Dendritic cell treated with granulocyte-macrophage colony-stimulating factor and Interleukin-4, amounts not matched to agents 40 ng/mL and 50 ng/mL, for 4 days (primary cell): ENCODE measurements around the gene ZMYND12.

ENCODE experiments used
- H3K27ac Mint-ChIP-seq: one replicate; pipeline ENCODE4 v1.8.0; 2022; ENCODE audit warnings: mild to moderate bottlenecking, mixed read lengths
- H3K27me3 Mint-ChIP-seq: one replicate; pipeline ENCODE4 v1.8.0; 2022; ENCODE audit warnings: mild to moderate bottlenecking, mixed read lengths
- H3K36me3 Mint-ChIP-seq: one replicate; pipeline ENCODE4 v1.8.0; 2022; ENCODE audit warnings: low read depth, mixed read lengths
- H3K4me1 Mint-ChIP-seq: one replicate; pipeline ENCODE4 v1.8.0; 2022; ENCODE audit warnings: low read depth, mixed read lengths
- H3K4me3 Mint-ChIP-seq: one replicate; pipeline ENCODE4 v1.8.0; 2022; ENCODE audit warnings: mild to moderate bottlenecking, moderate library complexity, mixed read lengths
- H3K9me3 Mint-ChIP-seq: one replicate; pipeline ENCODE4 v1.8.0; 2022; ENCODE audit warnings: mixed read lengths
- intact Hi-C: fragments of 100-400 bp; cut with micrococcal nuclease; formaldehyde crosslinking; loops from one replicate; pipeline ENCODE4 v1.15.0; 2022

Gene ZMYND12

DNA sequence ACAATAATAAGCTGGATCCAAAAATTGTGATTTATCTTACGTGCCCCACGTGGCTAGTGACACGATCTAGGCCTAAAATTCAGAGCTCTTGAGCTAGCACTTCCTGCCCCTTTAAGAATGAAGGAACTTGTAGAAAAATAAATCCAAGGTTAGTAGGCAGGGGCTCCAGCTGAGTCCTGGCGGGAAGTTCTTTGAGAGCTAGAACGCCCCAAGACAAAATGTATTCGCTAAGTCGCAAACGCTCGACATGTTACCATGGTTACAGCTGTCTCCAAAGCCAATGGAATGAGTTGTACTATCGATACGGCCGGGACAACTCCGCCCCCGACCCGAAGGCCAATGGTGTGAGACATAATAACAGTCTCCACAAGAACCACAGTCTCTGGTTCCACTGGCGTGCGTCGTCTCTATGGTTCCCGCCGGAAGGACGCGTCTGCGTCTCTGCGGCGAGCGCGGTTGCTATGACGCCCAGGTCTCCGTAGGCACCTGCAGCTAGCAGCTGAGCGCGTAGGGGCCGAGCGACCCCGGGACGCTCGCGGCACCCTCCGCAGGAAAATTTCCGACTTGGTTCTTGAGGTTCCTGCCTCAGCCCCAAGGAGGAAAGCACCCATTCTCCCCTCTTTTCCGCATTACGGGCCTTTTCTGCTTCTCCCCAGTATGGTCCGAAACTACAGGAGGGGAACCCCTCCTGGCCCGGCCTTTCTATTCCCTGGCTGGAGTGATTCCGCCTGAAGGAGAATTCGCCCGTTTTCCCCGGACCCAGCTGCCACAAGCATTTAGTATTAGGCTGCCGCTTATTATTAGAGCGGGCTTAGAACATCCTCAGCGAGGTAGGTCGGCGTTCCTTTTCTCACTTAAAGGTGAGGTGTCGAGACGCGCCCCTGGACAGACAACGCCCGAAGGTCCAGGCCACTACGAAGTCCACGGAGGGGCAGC, 7.3 kb upstream of the ZMYND12 start, which contains the start of gene CCDC30:
CCDC30 (plus strand) TSS at position 459 of the 936 bp plus-strand sequence. CDS start 17,266 bp downstream, outside the sequence.
- H3K4me3 Mint-ChIP-seq, result peak within 1 kb of the TSS; percentile 84
- peaks cover 2% of the 10 kb centered on the region for H3K27me3 Mint-ChIP-seq
- no peaks in the 10 kb centered on the region for H3K9me3 Mint-ChIP-seq
- H3K27ac Mint-ChIP-seq, result peak within 1 kb of the TSS; percentile 82
- peaks cover 34% of the 10 kb centered on the region for H3K4me1 Mint-ChIP-seq
- intact Hi-C loops, result loop anchor here (10.0 kb wide), 1 partner anchor 192 kb away; the partner anchor contains the start of gene PPIH
- H3K36me3 Mint-ChIP-seq, result peaks cover 42% of the 10 kb centered on the region

DNA sequence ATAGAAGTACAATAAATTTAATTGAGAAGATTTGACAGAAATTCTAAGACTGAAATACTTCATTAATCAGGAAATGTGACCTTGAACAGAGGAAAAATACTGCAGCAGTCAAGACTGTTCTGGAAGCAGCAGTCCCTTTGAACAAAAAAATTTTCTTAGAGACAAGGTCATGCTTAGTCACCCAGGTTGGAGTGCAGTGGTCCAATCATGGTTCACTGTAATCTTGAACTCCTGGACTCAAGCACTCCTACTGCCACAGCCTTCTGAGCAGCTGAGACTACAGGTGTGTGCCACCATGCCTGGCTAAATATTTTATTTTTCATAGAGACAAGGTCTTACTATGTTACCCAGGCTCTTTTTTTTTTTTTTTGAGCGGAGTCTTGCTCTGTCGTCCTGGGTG, 5.4 kb upstream of the ZMYND12 start:
- H3K4me3 Mint-ChIP-seq, result no peak overlapping the region
- H3K27me3 Mint-ChIP-seq, result peaks cover 2% of the 10 kb centered on the region
- intact Hi-C loops, result loop anchor here (10.0 kb wide), 1 partner anchor 194 kb away; the partner anchor contains the start of gene PPIH
- no peak overlapping the region for H3K27ac Mint-ChIP-seq
- H3K36me3 Mint-ChIP-seq, result peaks cover 61% of the 10 kb centered on the region
- peaks cover 45% of the 10 kb centered on the region for H3K4me1 Mint-ChIP-seq
- no peaks in the 10 kb centered on the region for H3K9me3 Mint-ChIP-seq

GRCh38 chr1:42456754-42457089, 900 bp upstream of the ZMYND12 start:
- Mint-ChIP-seq H3K27me3 (no peaks in the 10 kb centered on the region), H3K36me3 (peaks cover 61% of the 10 kb centered on the region), H3K9me3 (no peaks in the 10 kb centered on the region), H3K27ac (peak overlapping the region; percentile 90), H3K4me3 (peak overlapping the region; percentile 84), H3K4me1 (peaks cover 43% of the 10 kb centered on the region)
- intact Hi-C loops, result loop anchor here (1.0 kb wide), 1 partner anchor 226 kb away; the partner anchor contains the start of gene YBX1

- H3K27me3 Mint-ChIP-seq, result no peaks in the 10 kb centered on the region
- H3K36me3 Mint-ChIP-seq, result peaks cover 38% of the 10 kb centered on the region
- no peak overlapping the region for H3K4me3 Mint-ChIP-seq
- H3K4me1 Mint-ChIP-seq, result peaks cover 33% of the 10 kb centered on the region
- H3K9me3 Mint-ChIP-seq, result no peaks in the 10 kb centered on the region
- intact Hi-C loops, result no loop called here
- no peak overlapping the region for H3K27ac Mint-ChIP-seq
These were observed 1.4 kb downstream of the ZMYND12 start for GRCh38 chr1:42454403-42454802.

DNA sequence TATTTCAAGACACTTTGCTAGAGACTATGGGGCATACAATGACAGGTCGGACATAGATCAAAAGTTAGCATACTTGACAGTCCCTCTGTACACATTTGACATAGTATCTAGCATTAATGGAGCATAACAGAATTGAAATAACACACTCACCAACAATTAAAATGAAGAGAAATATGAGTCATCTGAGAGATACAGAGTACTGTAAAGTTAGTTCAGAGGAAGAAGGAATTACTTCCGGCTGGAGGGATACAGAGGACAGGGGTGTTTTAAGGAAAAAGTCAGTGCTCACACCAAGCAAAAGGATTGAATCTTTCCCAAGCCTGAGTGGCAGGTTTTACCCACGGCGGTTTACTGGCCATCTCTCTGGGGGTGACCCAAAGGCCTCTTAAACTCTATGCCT, 2.4 kb downstream of the ZMYND12 start:
- no peaks in the 10 kb centered on the region for H3K9me3 Mint-ChIP-seq
- H3K4me3 Mint-ChIP-seq, result no peak overlapping the region
- H3K27ac Mint-ChIP-seq, result no peak overlapping the region
- peaks cover 30% of the 10 kb centered on the region for H3K4me1 Mint-ChIP-seq
- intact Hi-C loops, result no loop called here
- H3K27me3 Mint-ChIP-seq, result no peaks in the 10 kb centered on the region
- peaks cover 28% of the 10 kb centered on the region for H3K36me3 Mint-ChIP-seq

- Mint-ChIP-seq H3K4me3 (no peak overlapping the region), H3K4me1 (peaks cover 17% of the 10 kb centered on the region), H3K36me3 (no peaks in the 10 kb centered on the region), H3K27me3 (no peaks in the 10 kb centered on the region), H3K27ac (no peak overlapping the region), H3K9me3 (no peaks in the 10 kb centered on the region)
- intact Hi-C loops, result no loop called here
These were observed 5.8 kb downstream of the ZMYND12 start for GRCh38 chr1:42450061-42450460.

DNA sequence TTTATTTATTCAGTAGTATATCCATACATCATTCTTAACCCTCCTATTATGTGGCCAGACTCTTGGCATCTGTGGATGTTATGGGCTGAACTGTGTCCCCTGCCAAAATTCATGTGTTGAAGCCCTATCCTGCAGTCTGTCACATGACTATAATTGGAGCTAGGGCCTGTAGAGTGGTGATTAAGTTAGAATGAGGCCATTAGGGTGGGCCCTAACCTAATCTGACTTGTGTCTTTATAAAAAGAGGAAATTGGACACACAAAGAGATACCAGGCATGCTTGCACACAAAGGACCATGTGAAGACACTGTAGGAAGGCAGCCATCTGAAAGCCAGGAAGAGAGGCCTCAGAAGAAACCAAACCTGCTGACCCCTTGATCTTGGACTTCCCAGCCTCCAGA, 6.6 kb downstream of the ZMYND12 start:
- Mint-ChIP-seq H3K27ac (no peak overlapping the region), H3K36me3 (no peaks in the 10 kb centered on the region), H3K9me3 (no peaks in the 10 kb centered on the region), H3K4me3 (no peak overlapping the region), H3K27me3 (no peaks in the 10 kb centered on the region), H3K4me1 (peaks cover 11% of the 10 kb centered on the region)
- intact Hi-C loops, result no loop called here

GRCh38 chr1:42442662-42443061, 13.2 kb downstream of the ZMYND12 start:
- Mint-ChIP-seq H3K4me3 (no peak overlapping the region), H3K4me1 (peaks cover 12% of the 10 kb centered on the region), H3K27me3 (no peaks in the 10 kb centered on the region), H3K36me3 (no peaks in the 10 kb centered on the region), H3K9me3 (no peaks in the 10 kb centered on the region), H3K27ac (no peak overlapping the region)
- intact Hi-C loops, result no loop called here

DNA sequence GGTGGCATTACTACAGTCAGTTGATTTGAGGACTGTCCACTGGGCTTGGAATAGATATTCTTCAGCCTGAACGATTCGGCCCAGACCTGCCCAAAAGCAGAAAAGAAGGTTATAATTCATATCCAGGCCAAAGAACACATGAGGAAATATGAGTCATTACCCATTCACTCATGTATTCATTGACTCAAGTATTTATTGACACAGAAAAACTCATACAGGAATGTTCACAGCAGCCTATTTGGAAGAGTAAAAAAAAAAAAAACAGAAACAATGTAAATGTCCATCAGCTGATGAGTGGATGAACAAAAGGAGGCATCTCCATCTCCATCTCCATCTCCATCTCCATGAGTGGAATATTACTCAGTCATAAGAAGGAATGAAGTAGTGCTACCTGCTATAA, 15.9 kb downstream of the ZMYND12 start:
- peaks cover 15% of the 10 kb centered on the region for H3K4me1 Mint-ChIP-seq
- no peak overlapping the region for H3K4me3 Mint-ChIP-seq
- H3K27ac Mint-ChIP-seq, result no peak overlapping the region
- H3K36me3 Mint-ChIP-seq, result no peaks in the 10 kb centered on the region
- intact Hi-C loops, result no loop called here
- no peaks in the 10 kb centered on the region for H3K27me3 Mint-ChIP-seq
- H3K9me3 Mint-ChIP-seq, result no peaks in the 10 kb centered on the region

- H3K4me1 Mint-ChIP-seq, result peaks cover 20% of the 10 kb centered on the region
- intact Hi-C loops, result no loop called here
- H3K4me3 Mint-ChIP-seq, result no peak overlapping the region
- no peaks in the 10 kb centered on the region for H3K9me3 Mint-ChIP-seq
- H3K27ac Mint-ChIP-seq, result no peak overlapping the region
- H3K36me3 Mint-ChIP-seq, result no peaks in the 10 kb centered on the region
- no peaks in the 10 kb centered on the region for H3K27me3 Mint-ChIP-seq
These were observed 21.5 kb downstream of the ZMYND12 start for GRCh38 chr1:42434340-42434739.

DNA sequence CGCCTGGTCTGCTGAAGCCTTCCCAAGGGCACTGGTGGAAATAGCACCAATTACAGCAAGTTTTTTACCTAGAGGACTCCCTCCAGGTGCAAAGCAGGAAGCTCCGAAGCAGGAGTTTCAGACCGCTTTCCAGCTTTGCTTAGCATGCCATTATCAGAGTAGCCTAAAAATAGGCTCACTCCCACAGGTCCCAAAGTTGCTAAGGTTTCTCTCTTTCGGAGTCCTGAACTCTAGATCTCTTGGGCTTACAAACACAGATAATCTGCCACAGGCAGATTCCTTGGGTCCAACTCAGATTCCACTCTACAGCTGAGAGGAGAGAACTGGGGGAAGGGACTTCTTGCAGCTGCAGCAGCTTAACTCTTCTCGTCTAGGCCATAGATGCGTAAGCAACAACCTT, 22.5 kb downstream of the ZMYND12 start:
- H3K4me3 Mint-ChIP-seq, result no peak overlapping the region
- H3K27ac Mint-ChIP-seq, result no peak overlapping the region
- intact Hi-C loops, result no loop called here
- no peaks in the 10 kb centered on the region for H3K27me3 Mint-ChIP-seq
- H3K36me3 Mint-ChIP-seq, result no peaks in the 10 kb centered on the region
- H3K4me1 Mint-ChIP-seq, result peaks cover 20% of the 10 kb centered on the region
- H3K9me3 Mint-ChIP-seq, result no peaks in the 10 kb centered on the region

DNA sequence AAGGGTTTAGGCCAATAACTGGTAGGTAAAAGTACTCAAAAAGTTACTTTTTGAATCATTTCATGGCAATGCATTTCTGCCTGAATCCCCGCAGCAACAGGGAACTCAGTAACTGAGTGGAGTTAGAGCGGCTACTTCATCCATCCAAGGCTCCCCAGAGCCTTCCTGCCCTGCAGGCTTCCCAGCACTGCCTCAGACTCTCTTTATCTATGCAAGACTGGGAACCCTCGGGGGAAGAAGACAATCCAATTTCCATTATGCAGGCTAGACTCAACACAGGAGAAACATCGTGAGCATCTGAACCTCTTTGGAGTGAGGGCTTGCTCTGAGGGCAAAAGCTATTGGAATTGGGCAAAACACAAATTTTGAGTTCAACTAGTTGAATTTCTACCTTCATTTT, 23.1 kb downstream of the ZMYND12 start:
- intact Hi-C loops, result no loop called here
- no peak overlapping the region for H3K27ac Mint-ChIP-seq
- no peaks in the 10 kb centered on the region for H3K27me3 Mint-ChIP-seq
- no peaks in the 10 kb centered on the region for H3K9me3 Mint-ChIP-seq
- peaks cover 19% of the 10 kb centered on the region for H3K4me1 Mint-ChIP-seq
- H3K4me3 Mint-ChIP-seq, result no peak overlapping the region
- no peaks in the 10 kb centered on the region for H3K36me3 Mint-ChIP-seq

- Mint-ChIP-seq H3K9me3 (no peaks in the 10 kb centered on the region), H3K36me3 (no peaks in the 10 kb centered on the region), H3K27me3 (no peaks in the 10 kb centered on the region), H3K4me3 (no peak overlapping the region), H3K27ac (no peak overlapping the region), H3K4me1 (peaks cover 7% of the 10 kb centered on the region)
- intact Hi-C loops, result no loop called here
These were observed 24.3 kb downstream of the ZMYND12 start for GRCh38 chr1:42431514-42431913.

GRCh38 chr1:42430286-42431135, 25.3 kb downstream of the ZMYND12 start:
- H3K4me1 Mint-ChIP-seq, result peaks cover 5% of the 10 kb centered on the region
- no peaks in the 10 kb centered on the region for H3K9me3 Mint-ChIP-seq
- H3K27me3 Mint-ChIP-seq, result no peaks in the 10 kb centered on the region
- intact Hi-C loops, result no loop called here
- no peak overlapping the region for H3K4me3 Mint-ChIP-seq
- H3K36me3 Mint-ChIP-seq, result no peaks in the 10 kb centered on the region
- no peak overlapping the region for H3K27ac Mint-ChIP-seq
